Measurements from ENCODE around the gene RAP1A.

DNA sequence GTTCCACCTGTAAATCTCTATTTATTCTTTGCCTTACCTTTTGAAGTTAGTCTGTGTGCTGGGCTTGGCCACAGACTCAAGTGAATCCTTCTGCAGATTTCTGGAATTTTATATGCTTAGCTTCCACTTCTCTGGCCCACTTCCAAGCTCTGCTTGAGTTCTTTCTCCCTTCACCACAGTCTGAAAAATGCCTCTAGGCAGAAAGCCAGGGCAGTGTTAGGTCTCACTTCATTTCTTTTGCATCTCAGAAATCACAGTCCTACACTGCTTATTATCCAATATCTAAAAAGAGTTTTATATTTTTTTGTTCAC is 70.7 kb downstream of the RAP1A start:
- TF ChIP-seq, protein P1, sequence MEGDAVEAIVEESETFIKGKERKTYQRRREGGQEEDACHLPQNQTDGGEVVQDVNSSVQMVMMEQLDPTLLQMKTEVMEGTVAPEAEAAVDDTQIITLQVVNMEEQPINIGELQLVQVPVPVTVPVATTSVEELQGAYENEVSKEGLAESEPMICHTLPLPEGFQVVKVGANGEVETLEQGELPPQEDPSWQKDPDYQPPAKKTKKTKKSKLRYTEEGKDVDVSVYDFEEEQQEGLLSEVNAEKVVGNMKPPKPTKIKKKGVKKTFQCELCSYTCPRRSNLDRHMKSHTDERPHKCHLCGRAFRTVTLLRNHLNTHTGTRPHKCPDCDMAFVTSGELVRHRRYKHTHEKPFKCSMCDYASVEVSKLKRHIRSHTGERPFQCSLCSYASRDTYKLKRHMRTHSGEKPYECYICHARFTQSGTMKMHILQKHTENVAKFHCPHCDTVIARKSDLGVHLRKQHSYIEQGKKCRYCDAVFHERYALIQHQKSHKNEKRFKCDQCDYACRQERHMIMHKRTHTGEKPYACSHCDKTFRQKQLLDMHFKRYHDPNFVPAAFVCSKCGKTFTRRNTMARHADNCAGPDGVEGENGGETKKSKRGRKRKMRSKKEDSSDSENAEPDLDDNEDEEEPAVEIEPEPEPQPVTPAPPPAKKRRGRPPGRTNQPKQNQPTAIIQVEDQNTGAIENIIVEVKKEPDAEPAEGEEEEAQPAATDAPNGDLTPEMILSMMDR (IDR thresholded peaks at IDR 0.05; ENCODE audit: low read depth, low read length) = no peak
- TF ChIP-seq POLR2A (IDR thresholded peaks at IDR 0.05; ENCODE audit: extremely low read depth, insufficient read length) = no peak
- TF ChIP-seq, protein P2, sequence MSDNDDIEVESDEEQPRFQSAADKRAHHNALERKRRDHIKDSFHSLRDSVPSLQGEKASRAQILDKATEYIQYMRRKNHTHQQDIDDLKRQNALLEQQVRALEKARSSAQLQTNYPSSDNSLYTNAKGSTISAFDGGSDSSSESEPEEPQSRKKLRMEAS (IDR thresholded peaks at IDR 0.05; ENCODE audit: low read depth, low read length) = no peak
- no peak for TF ChIP-seq MYC (IDR thresholded peaks at IDR 0.05; ENCODE audit: low read depth, low read length)

Measured in NB4 (cell line).